Stimulated activated CD4-positive, alpha-beta T cell treated with anti-CD3 and anti-CD28 coated beads, Interleukin-2, amount 100 ng/mL, for 24 hours (primary cell): ENCODE results near the gene GALR3.

ENCODE experiments used
- DNase-seq, 2 donors: peaks; one replicate each; pipeline ENCODE4 v3.0.0-alpha.2; 2020

GALR3 gene

GRCh38 chr22:37803639-37804351, 19.4 kb upstream of the GALR3 start:
- DNase-seq = no peak

- DNase-seq = no peak
Measured at GRCh38 chr22:37804352-37804880, 18.8 kb upstream of the GALR3 start.

- peak; percentile 80 to 84 for DNase-seq
Measured at GRCh38 chr22:37804881-37805809, 18.0 kb upstream of the GALR3 start.

DNA sequence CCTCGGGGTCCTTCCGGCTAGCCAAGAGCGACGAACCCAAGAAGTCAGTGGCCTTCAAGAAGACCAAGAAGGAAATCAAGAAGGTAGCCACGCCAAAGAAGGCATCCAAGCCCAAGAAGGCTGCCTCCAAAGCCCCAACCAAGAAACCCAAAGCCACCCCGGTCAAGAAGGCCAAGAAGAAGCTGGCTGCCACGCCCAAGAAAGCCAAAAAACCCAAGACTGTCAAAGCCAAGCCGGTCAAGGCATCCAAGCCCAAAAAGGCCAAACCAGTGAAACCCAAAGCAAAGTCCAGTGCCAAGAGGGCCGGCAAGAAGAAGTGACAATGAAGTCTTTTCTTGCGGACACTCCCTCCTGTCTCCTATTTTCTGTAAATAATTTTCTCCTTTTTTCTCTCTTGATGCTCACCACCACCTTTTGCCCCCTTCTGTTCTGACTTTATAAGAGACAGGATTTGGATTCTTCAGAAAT, 17.3 kb upstream of the GALR3 start:
- no peak for DNase-seq

DNA sequence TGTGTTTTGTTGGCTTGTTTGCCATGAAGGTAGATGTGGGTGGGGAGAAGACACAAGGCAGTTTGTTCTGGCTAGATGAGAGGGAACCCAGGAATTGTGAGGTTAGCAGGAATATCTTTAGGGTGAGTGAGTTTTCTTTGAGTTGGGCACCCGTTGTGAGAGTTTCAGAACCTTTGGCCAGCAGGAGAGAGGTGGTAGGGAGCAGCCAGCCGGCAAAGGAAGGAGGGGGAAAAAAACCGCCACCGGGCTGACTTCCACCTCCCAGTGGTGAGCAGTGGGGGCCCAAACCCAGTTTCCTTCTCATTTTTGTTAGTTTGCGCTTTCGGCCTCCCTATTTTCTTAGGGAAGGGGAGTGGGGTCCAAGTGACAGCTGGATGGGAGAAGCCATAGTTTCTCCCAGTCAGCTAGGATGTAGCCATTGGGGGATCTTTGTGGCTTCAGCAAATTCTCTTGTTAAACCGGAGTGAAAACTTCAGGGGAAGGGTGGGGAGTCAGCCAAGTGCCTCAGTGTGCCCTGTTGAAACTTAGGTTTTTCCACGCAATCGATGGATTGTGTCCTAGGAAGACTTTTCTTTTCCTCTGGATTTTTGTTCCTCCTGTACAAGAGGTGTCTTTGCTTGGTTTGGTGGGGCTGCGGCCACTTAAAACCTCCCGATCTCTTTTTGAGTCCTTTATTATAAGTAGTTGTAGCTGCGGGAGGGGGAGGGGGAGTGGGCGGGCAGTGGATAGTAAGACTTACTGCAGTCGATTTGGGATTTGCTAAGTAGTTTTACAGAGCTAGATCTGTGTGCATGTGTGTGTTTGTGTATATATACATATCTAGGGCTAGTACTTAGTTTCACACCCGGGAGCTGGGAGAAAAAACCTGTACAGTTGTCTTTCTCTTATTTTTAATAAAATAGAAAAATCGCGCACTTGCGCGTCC, 16.5 kb upstream of the GALR3 start:
- no peak for DNase-seq

GRCh38 chr22:37807410-37808293, 15.5 kb upstream of the GALR3 start, which contains the start of gene GCAT:
TSS of gene GCAT (plus strand) at chr22:37807934. CDS start at chr22:37807968, 34 bp downstream.
- peak; percentile 90 to 95 for DNase-seq

DNA sequence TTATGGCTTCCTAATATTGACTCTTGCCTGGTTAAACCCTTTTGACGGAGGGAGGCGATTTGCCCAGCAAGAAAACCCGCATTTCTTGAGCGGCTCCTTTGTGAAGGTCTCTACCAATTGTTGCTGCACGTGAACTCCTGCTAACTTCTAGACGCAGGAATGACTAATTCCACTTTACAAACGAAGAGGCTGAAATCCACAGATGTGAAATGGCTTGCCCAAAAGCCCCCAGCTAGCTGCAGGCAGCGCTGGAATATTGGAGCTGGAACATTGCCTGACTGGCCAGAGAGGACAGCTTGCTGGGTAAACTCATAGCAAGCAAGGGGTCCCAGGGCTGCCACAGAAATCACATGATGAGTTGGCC, 14.9 kb upstream of the GALR3 start:
- no peak for DNase-seq

GRCh38 chr22:37809672-37810333, 13.4 kb upstream of the GALR3 start:
- DNase-seq = no peak

DNA sequence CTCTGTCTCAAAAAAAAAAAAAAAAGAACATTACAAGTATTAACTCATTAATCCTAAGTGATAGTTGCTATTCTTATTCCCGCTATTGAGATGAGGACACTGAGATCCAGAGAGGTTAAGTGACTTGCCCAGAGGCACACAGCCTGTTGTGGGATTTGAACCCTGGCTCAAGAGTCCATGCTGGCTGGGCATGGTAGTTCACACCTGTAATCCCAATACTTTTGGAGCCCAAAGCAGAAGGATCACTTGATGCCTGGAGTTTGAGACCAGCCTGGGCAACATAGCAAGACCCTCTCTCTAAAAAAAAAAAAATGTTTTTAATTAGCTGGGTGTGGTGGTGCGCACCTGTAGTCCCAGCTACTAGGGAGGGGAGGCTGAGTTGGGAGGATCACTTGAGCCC, 11.3 kb upstream of the GALR3 start:
- DNase-seq = no peak

DNA sequence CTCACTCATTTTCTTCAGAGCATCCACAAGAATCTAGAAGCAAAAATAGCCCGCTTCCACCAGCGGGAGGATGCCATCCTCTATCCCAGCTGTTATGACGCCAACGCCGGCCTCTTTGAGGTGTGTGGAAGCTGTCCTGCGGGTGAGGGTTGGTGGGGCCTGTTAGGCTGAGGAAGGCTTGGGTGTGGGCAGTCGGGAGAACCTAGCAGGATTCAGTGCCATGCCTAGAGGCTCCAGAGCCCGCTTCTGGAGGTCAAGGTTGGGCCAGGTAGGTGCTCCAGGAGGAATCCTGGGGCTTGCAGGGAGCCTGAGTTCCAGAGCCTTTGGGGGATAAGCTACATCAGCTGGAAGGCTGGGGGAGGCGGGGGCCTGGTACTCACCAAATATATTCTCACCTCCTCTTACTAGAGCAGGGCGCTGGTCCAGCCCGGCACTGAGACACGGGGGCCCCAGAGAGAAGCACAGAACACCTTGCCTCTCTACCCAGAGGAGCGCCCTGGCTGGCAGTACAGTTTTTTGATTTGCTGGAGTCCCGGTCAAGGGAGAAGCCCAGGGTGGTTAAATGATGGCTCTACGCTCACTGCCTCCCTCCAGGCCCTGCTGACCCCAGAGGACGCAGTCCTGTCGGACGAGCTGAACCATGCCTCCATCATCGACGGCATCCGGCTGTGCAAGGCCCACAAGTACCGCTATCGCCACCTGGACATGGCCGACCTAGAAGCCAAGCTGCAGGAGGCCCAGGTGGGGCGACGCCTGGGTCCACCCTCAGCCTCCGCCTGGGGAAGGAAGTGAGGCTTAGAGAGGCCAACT, 10.1 kb upstream of the GALR3 start:
- DNase-seq = no peak

DNA sequence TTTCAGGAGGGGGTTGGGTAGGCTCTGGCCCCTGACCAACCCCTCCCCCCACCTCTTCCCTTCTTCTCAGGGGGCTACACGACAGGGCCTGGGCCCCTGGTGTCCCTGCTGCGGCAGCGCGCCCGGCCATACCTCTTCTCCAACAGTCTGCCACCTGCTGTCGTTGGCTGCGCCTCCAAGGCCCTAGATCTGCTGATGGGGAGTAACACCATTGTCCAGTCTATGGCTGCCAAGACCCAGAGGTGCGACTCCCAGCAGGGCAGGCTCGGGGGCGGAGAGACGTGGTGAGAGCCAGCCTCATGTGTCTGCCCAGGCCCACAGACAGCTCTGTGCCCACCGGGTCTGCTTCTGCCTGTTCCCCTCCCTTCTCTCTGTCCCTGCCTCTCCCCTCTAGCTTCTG, 7.6 kb upstream of the GALR3 start:
- DNase-seq = no peak

GRCh38 chr22:37816543-37817180, 6.5 kb upstream of the GALR3 start:
- DNase-seq = no peak

DNA sequence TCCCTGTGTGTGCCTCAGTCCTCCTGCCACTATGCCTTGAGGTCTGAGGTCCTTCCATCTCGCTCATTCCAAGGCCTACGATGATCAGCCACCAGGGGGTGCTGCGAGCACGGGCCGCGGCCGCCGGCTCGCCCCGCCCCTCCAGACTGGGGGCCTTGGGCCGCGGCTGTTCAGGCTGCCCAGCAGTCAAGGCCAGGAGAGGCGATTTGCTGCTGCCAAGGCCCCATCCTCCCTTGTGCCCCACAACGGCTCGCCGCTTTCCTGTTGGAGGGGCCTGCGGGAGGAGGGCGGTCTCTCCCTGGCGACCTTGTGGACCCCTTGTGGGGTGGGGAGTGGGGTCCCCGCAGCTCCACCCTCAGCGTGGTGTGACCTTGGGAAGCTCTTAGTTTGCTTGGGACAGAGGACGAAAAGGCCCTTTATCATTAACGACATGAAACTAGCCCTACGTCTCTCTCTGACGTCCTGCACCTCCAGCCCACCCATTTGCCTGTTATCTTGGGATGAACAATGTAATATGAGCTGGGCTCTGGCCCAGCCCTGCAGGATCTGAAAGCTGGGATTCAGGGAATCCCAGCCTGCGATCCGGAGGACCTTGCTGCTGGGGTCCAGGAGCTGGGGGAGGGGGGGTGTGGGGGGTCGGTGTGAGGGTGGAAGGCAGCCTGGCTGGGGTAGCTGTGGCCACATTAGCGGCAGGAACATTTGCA, 5.3 kb upstream of the GALR3 start:
- DNase-seq = peak; percentile 90 to 92

DNA sequence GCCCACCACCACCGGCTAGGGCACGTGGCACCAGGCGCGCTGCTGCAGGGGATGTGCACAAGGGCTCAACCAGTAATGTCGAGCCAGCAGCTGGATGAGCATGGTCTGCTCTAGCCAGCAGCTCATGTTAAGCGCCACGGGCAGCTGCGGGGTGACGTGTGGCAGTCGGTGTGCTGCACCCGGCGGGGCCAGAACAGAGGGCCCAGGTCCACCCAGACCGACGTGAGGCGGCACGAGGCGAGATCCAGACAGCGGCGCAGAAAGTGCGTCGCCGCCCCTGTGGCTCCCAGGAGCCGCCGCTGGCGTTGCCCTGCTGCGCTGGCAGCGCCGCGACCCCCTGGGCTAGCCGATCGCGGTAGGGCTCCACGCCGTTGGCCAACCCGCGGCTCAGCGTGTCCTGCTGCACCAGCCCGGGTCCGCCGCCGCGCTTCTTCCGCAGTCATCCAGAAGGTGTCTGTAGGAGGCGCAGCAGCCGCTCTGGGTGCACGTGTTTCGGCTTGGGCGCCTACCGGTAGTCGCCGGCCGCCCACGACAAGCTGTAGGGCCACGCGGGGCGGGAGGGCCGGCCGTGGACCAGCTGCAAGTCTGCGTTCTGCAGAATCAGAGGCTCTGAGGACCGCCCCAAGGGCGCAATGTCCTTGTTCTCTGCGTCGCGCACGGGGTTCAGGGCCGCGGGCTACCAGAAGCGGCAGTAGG, 4.6 kb upstream of the GALR3 start:
- DNase-seq = peak; percentile 71 to 78

- no peak for DNase-seq
Measured at GRCh38 chr22:37819105-37819433, 4.1 kb upstream of the GALR3 start.

- DNase-seq = no peak
Measured at GRCh38 chr22:37820350-37820749, 2.8 kb upstream of the GALR3 start.

DNA sequence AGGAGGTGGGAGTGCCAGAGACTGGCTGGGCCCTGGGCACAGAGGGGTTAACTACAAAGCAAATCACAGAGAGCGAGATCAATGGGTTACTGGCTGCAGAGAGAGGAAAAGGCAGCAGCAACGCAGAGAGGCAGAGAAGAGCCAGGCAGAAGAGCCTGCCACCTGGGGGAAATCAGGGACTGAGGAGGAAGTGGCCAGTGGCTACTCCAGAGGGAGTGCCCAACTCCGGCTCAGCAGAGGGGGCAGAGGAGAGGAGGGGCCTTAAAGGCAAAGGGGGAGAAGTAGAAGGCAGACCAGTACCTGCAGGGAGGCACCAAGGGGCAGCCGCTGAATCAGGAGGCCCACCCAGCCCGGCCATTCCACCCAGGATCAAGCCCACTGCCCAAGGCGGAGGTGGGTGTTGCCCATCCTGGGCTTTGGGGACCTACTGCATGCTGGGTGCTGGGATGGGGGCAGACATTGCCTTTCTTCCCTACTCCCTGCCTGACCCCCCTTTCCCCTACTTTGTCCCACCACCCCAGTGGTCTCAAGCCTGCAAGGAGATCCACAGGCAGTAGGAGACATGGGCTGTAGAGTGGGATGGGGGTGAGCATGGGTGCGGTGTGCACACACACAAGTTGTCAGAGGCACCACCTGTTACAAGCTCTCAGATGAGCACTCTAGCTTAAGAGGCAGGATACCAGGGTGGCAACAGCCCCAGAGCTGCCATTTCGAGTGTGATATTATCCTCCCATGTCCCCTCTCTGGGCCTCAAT, 926 bp upstream of the GALR3 start:
- no peak for DNase-seq
